A673 (cell line): ENCODE measurements around the gene FBLIM1.

Experiments
- CTCF ChIP-seq: fragments of 300-800, 200-600 bp; sonication (generic); conservative IDR thresholded peaks from 2 replicates; pipeline ENCODE4 v1.5.1; 2017; ENCODE audit warnings: low read depth, mild to moderate bottlenecking, antibody characterized with exemption, low read length, moderate library complexity, mixed read lengths
- EZH2 ChIP-seq: fragments of 200-600 bp; sonication (generic); IDR thresholded peaks from 2 replicates; pipeline ENCODE4 v1.6.1; 2017; ENCODE audit warnings: borderline replicate concordance, low read depth, mild to moderate bottlenecking, mixed read lengths, antibody characterized with exemption, low read length; ENCODE audit not compliant: poor library complexity, severe bottlenecking

GRCh38 chr1:15797614-15798390, 39.2 kb downstream of the FBLIM1 start:
- TF ChIP-seq CTCF (no peak), EZH2 (no peak)
